ENCODE measurements around the gene MRPS22.

GRCh38 chr3:139343895-139344856 lies at the start of gene MRPS22:
- TF ChIP-seq RERE (CRISPR knock-in tag; IDR thresholded peaks at IDR 0.05; ENCODE audit: low read depth) (no peak), E2F1 (CRISPR knock-in tag; IDR thresholded peaks at IDR 0.05) (peak; percentile 46; the same call in 1 of the 2 replicates), ESRRA (CRISPR knock-in tag; IDR thresholded peaks at IDR 0.05; ENCODE audit: low read depth) (peak; percentile 30; the same call in 1 of the 2 replicates), ZNF274 (CRISPR knock-in tag; IDR thresholded peaks at IDR 0.05) (no peak), GTF3A (CRISPR knock-in tag; conservative IDR thresholded peaks at IDR 0.05) (no peak), SMYD3 (CRISPR knock-in tag; IDR thresholded peaks at IDR 0.05) (no peak), ETV6 (CRISPR knock-in tag; conservative IDR thresholded peaks at IDR 0.05) (no peak)

All from HepG2 (cell line).